Gastroesophageal sphincter (tissue), 4 donors: ENCODE results near the gene XAGE1B. TPM values are rescaled to one million over a fixed set of nuclear protein-coding genes. Genes with fewer than 3 reads are reported as not detected.
"Not testable (repeated sequence)": the region's sequence is repeated elsewhere in the genome, so short reads cannot be mapped to it uniquely, and the experiment has no call there.

Experiments
- ATAC-seq: fragments of 150-250 bp; one replicate; pipeline ENCODE4 v1.9.1; 2016; ENCODE audit warnings: mild to moderate bottlenecking, moderate library complexity
- H3K27ac ChIP-seq, 4 donors: fragments of 200-600 bp; sonication (generic) in 3 of 4; 1 replicate in 3 of 4; 2 replicates in 1 of 4; pipeline ENCODE4 v1.5.1; 2016 to 2019
- H3K27me3 ChIP-seq: fragments of 200-600 bp; sonication (generic); one replicate; pipeline ENCODE4 v1.5.1; 2019
- H3K36me3 ChIP-seq, 2 donors: fragments of 200-600 bp; sonication (generic); one replicate each; pipeline ENCODE4 v1.5.1; 2019; ENCODE audit warnings: control low read depth in 1 of 2
- H3K4me1 ChIP-seq, 3 donors: fragments of 200-600 bp; sonication (generic); 1 replicate in 2 of 3; 2 replicates in 1 of 3; pipeline ENCODE4 v1.5.1; 2016 to 2019; ENCODE audit warnings: control low read depth in 2 of 3
- H3K4me3 ChIP-seq, 2 donors: fragments of 200-600 bp; sonication (generic); one replicate each; pipeline ENCODE4 v1.5.1; 2019; ENCODE audit warnings: mild to moderate bottlenecking in 1 of 2, moderate library complexity in 1 of 2
- H3K9me3 ChIP-seq, 3 donors: fragments of 200-600 bp; sonication (generic); one replicate each; pipeline ENCODE4 v1.5.1; 2017 to 2019; ENCODE audit warnings: control low read depth in 2 of 3
- EP300 ChIP-seq: sonication (generic); formaldehyde crosslinking; IDR thresholded peaks from one replicate; pipeline ENCODE4 v1.6.1; 2017; ENCODE audit warnings: antibody characterized with exemption, mild to moderate bottlenecking
- POLR2A ChIP-seq, 2 donors: fragments of 450-650 bp; IDR thresholded peaks; one replicate each; pipeline ENCODE4 v1.6.1; 2017; ENCODE audit warnings: antibody characterized with exemption in 2 of 2, mild to moderate bottlenecking in 2 of 2, moderate library complexity in 1 of 2
- POLR2AphosphoS5 ChIP-seq: sonication (generic); formaldehyde crosslinking; IDR thresholded peaks from one replicate; pipeline ENCODE4 v1.6.1; 2017; ENCODE audit warnings: antibody characterized with exemption
- WGBS, 2 donors: methylation state at CpG; one replicate each; pipeline ENCODE4 v1.1.5; 2018; ENCODE audit warnings: low coverage in 1 of 2; 5-methylcytosine and 5-hydroxymethylcytosine counted together
- total RNA-seq, 4 donors: library from RNA; depleted of rRNA; stranded (reverse); fragments of >200 nt; gene quantifications; one replicate each; pipeline ENCODE4 v1.1.0, GENCODE V29; 2016
- TF ChIP-seq, protein P1 (sequence below), 4 experiments: fragments of 200-600 bp in 2 of 4; fragments of 450-650 bp in 2 of 4; sonication (generic) in 1 of 4; IDR thresholded peaks; one replicate each; pipeline ENCODE4 v1.5.1; 2017 to 2019; ENCODE audit warnings: antibody characterized with exemption in 4 of 4, mild to moderate bottlenecking in 2 of 4, moderate library complexity in 2 of 4

The XAGE1B gene, protein sequence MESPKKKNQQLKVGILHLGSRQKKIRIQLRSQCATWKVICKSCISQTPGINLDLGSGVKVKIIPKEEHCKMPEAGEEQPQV
- total RNA-seq = not detected

DNA sequence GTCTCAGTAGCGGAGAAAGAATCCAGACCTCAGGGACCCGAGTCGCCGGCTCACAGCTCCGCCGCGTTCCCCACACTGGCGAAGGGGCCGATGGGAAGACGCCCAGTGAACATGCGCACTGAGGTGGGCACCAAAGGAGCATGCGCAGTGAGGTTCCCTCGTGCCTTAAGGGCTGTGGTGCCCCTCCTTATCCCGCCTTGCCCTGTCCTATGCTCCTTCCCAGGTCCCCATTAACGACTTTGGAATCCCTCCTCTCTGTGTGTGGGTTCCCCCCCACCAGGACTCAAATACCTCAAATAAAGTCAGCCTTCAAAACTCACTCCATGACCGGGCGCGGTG is at the start of gene XAGE1B:
XAGE1B (minus strand) TSS at position 77 of the 339 bp plus-strand sequence. CDS start 1,536 bp downstream, outside the sequence.
- WGBS, 2 donors = no CpG with 5 or more reads among the region's 18 CpGs
- not testable (repeated sequence) for H3K27me3 ChIP-seq, H3K9me3 ChIP-seq, H3K36me3 ChIP-seq, H3K4me1 ChIP-seq, H3K4me3 ChIP-seq, H3K27ac ChIP-seq, ATAC-seq

DNA sequence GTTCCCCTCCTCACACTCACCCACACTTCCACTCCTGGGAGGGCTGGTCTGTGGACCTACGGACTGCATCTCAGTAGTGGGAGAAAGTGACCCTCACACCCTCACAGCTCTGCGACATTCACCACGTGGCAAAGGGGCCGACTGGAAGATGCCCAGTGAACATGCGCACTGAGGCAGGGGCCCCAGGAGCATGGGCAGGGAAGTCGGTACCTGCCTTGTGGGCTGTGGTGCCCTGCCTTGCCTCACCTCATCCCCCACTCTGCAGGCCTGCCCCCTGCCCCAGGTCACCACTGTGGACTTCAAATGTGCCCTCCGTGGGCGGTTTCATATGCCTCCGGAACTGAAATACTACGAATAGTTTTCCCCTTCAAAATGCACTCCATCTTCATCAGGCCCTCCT is 46.2 kb upstream of the XAGE1B start:
- H3K36me3 ChIP-seq = no peaks in the 10 kb centered on the region
- no peak overlapping the region for H3K27ac ChIP-seq
- TF ChIP-seq, protein P1, sequence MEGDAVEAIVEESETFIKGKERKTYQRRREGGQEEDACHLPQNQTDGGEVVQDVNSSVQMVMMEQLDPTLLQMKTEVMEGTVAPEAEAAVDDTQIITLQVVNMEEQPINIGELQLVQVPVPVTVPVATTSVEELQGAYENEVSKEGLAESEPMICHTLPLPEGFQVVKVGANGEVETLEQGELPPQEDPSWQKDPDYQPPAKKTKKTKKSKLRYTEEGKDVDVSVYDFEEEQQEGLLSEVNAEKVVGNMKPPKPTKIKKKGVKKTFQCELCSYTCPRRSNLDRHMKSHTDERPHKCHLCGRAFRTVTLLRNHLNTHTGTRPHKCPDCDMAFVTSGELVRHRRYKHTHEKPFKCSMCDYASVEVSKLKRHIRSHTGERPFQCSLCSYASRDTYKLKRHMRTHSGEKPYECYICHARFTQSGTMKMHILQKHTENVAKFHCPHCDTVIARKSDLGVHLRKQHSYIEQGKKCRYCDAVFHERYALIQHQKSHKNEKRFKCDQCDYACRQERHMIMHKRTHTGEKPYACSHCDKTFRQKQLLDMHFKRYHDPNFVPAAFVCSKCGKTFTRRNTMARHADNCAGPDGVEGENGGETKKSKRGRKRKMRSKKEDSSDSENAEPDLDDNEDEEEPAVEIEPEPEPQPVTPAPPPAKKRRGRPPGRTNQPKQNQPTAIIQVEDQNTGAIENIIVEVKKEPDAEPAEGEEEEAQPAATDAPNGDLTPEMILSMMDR (IDR thresholded peaks at IDR 0.05) = no peak
- TF ChIP-seq POLR2AphosphoS5 (no peak), POLR2A (IDR thresholded peaks at IDR 0.05) (no peak), EP300 (no peak)
- no peak for ATAC-seq
- H3K4me1 ChIP-seq = no peaks in the 10 kb centered on the region
- H3K27me3 ChIP-seq = no peaks in the 10 kb centered on the region
- H3K4me3 ChIP-seq = no peak overlapping the region
- WGBS, 2 donors = no CpG with 5 or more reads among the region's 10 CpGs
- no peaks in the 10 kb centered on the region for H3K9me3 ChIP-seq

DNA sequence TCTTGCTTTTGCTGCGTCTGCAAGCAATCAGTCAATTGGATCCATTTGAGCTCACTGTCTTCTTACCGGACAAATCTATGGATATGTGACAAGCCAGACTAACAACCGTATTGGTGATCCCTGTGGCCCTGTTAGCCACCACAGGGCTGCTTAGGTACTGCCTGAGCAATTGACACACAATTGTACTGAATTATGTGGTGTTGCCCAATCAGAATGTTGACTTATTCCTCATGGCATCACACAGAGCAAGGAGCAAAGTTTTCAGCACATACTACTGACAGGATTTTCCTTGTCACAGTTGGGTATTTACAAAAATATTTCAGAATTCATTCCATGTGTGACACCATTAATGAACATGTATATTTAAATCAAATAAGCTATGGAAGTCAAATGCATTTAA is 41.3 kb upstream of the XAGE1B start:
- no peak overlapping the region for H3K4me3 ChIP-seq
- no peak for ATAC-seq
- WGBS, 2 donors = 83 to 89% methylated on average over 1 to 3 of the region's 3 CpGs
- no peak overlapping the region for H3K27ac ChIP-seq
- no peaks in the 10 kb centered on the region for H3K36me3 ChIP-seq
- H3K27me3 ChIP-seq = no peaks in the 10 kb centered on the region
- TF ChIP-seq POLR2A (IDR thresholded peaks at IDR 0.05) (no peak), EP300 (no peak), POLR2AphosphoS5 (no peak)
- TF ChIP-seq, protein P1 (IDR thresholded peaks at IDR 0.05) = no peak
- H3K4me1 ChIP-seq = no peaks in the 10 kb centered on the region
- H3K9me3 ChIP-seq = no peaks in the 10 kb centered on the region

DNA sequence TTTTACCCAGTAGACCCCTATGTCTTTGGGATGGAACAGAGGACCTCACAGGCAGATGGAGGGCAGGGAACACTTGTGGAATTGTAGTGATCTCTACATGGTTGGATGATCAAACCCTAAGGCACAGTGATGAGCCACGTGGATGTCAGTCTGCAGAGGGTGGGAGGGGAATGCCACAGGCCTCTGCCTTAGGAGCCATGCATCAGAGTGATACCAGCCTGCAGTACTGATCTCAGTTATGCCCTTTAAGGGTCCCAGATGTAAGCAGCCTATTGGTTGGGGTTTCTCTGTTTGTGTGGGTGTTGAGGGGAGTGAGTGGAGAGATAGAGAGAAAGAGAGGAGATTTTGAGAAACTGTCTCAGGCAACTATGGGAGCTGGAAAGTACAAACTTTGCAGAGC is 39.9 kb upstream of the XAGE1B start:
- no peak for TF ChIP-seq POLR2A (IDR thresholded peaks at IDR 0.05)
- TF ChIP-seq, protein P1 (IDR thresholded peaks at IDR 0.05) = no peak
- no peak for TF ChIP-seq POLR2AphosphoS5
- TF ChIP-seq EP300 = no peak
- no peaks in the 10 kb centered on the region for H3K36me3 ChIP-seq
- no peak overlapping the region for H3K4me3 ChIP-seq
- H3K4me1 ChIP-seq = no peaks in the 10 kb centered on the region
- ATAC-seq = no peak
- no peak overlapping the region for H3K27ac ChIP-seq
- H3K9me3 ChIP-seq = no peaks in the 10 kb centered on the region
- WGBS, 2 donors = 0% methylated on average over 1 of the region's 1 CpG; no CpG with 5 or more reads in 1 of the 2 donors
- no peaks in the 10 kb centered on the region for H3K27me3 ChIP-seq

DNA sequence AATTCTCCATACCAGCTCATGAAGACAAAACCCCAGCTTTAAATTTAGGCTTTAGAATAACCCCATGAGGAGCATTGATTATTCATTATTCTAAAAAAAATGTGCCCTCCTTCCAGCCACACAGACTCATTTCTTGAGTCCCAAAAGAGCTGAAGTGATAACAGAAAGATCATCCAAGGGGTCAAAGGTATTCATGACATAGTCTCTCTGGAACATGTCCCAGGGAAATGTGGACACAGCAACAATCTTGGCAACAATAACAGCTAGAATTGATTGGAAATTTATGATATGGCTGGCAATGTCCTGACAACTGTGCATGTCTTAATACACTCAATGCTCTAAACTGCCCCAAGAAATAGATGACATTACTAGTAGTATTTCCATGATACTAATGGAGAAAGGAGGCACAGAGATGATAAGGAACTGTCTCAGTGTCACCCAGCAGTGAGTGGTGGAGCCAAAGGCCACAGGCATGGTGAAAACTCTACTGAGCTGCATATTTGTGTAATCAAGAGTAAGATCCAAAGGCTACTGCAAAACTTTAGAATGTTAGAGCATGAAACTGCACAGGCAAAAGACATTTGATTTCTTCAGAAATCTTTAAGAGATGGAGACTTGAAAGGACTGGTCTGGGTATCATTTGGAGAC is 37.3 kb upstream of the XAGE1B start:
- no peak overlapping the region for H3K4me3 ChIP-seq
- H3K4me1 ChIP-seq = no peaks in the 10 kb centered on the region
- TF ChIP-seq POLR2AphosphoS5 (no peak), POLR2A (IDR thresholded peaks at IDR 0.05) (no peak)
- TF ChIP-seq, protein P1 (IDR thresholded peaks at IDR 0.05) = no peak
- peaks cover 4% of the 10 kb centered on the region for H3K27me3 ChIP-seq
- no peak for ATAC-seq
- no peaks in the 10 kb centered on the region for H3K9me3 ChIP-seq
- no peak overlapping the region for H3K27ac ChIP-seq
- no peaks in the 10 kb centered on the region for H3K36me3 ChIP-seq

DNA sequence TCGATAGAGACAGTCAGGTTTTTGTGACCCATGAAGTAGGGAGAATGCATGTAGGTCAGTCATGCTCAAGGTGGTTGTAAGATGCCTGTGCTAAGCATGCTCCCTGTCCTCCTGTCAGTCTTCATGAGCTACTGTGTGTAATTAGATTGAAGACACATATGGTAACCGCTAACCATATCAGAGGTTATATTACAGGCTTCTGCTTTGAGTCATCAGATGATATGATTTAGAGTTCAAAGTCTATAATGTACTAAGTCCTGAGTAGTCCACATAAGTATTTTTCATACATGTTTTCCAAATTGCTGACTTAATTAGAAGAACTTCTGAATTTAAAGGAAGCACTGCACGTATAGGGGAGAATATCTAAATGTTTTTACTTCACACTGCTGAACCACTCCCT is 31.9 kb upstream of the XAGE1B start:
- H3K27me3 ChIP-seq, H3K4me1 ChIP-seq, H3K9me3 ChIP-seq, ATAC-seq, H3K27ac ChIP-seq, H3K36me3 ChIP-seq, H3K4me3 ChIP-seq: not testable (repeated sequence)
- WGBS, 2 donors = 38 to 48% methylated on average over 1 to 2 of the region's 3 CpGs
